SK-N-SH (cell line): ENCODE data around the gene SLCO2A1.

Experiments used
- CTCF ChIP-seq: fragments of 200-600 bp; sonication (generic); IDR thresholded peaks from 2 replicates; pipeline ENCODE4 v1.6.1; 2017; ENCODE audit warnings: antibody characterized with exemption, mild to moderate bottlenecking, moderate library complexity
- TAF1 ChIP-seq: IDR thresholded peaks from 2 replicates; pipeline ENCODE4 v1.6.1; 2012; ENCODE audit warnings: low read depth, mild to moderate bottlenecking, low read length, moderate library complexity, borderline replicate concordance

DNA sequence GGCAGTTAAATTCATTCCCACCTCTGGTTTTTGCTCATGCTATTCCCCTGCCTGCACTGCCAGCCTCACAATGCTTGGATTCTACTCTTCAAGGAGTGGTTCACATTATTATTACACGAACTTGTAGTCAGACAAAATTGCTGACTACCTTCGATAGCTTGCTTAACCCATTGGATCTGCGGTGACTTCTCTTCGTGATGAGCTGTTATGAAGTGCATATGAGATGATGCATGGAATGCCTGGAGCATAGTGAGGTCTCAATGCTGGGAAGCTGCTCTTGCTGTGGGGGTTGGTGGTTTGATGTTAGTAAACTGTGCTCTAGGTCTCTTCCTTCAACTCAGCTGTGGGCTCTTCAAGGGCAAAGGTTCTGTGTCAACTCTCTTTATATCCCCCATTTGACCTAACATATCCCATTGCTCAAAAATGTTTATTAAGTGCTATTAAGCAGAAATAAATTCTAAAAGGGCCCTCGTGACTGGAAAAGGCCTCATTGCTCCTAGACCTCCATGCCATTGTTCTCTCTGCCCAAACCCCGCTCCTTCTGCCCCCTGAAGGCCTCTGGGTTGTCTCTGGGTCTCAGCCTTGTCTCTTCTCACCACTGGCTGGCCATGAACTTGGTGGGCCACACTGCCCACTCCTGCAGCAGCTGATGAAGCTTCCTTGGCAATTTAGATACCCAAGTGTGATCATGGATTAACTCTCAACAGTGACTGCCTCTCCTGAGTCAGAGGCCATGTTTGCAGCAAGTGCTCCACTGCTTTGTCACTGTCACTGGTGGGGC is 4.5 kb upstream of the SLCO2A1 start:
- TF ChIP-seq CTCF (no peak), TAF1 (no peak)
